RWPE2 (cell line): ENCODE results near the gene DSCAM.

Experiments
- ATAC-seq: fragments of 200-7000 bp; cut with Tn5 transposase; 3 replicates; pipeline ENCODE4 v1.9.1; 2021; ENCODE audit warnings: low read depth
- DNase-seq: peaks from one replicate; pipeline ENCODE4 v3.0.0-alpha.2; 2020; ENCODE audit warnings: low spot score
- H3K27ac ChIP-seq: fragments of 450-650 bp; 2 replicates; pipeline ENCODE4 v1.5.1; 2017; ENCODE audit warnings: mild to moderate bottlenecking; ENCODE audit not compliant: poor library complexity, severe bottlenecking
- H3K27me3 ChIP-seq: fragments of 250-450 bp; sonication (Bioruptor Pico); 2 replicates; pipeline ENCODE4 v1.5.1; 2021; ENCODE audit warnings: mild to moderate bottlenecking, moderate library complexity; ENCODE audit not compliant: insufficient read depth, poor library complexity, severe bottlenecking
- H3K36me3 ChIP-seq: fragments of 250-450 bp; sonication (Bioruptor Pico); 2 replicates; pipeline ENCODE4 v1.5.1; 2020; ENCODE audit warnings: low read depth, mild to moderate bottlenecking, moderate library complexity
- H3K4me1 ChIP-seq: fragments of 250-450 bp; sonication (Bioruptor Pico); 2 replicates; pipeline ENCODE4 v1.5.1; 2021; ENCODE audit warnings: mild to moderate bottlenecking, moderate library complexity; ENCODE audit not compliant: insufficient read depth, poor library complexity, severe bottlenecking
- H3K4me3 ChIP-seq: fragments of 250-450 bp; sonication (Bioruptor Pico); 2 replicates; pipeline ENCODE4 v1.5.1; 2021; ENCODE audit warnings: mild to moderate bottlenecking, moderate library complexity; ENCODE audit not compliant: severe bottlenecking
- H3K9me3 ChIP-seq: fragments of 250-450 bp; sonication (Bioruptor Pico); 2 replicates; pipeline ENCODE4 v1.5.1; 2021; ENCODE audit warnings: mild to moderate bottlenecking, moderate library complexity; ENCODE audit not compliant: severe bottlenecking
- TF ChIP-seq, protein P1 (sequence below): fragments of 450-650 bp; IDR thresholded peaks from one replicate; pipeline ENCODE4 v1.5.1; 2017; ENCODE audit warnings: mild to moderate bottlenecking, moderate library complexity; ENCODE audit not compliant: poor library complexity, severe bottlenecking

Gene DSCAM

GRCh38 chr21:40151611-40152010, 695.3 kb downstream of the DSCAM start:
- no peak for ATAC-seq
- no peak for DNase-seq
- Histone ChIP-seq H3K4me1 (no peaks in the 10 kb centered on the region), H3K27me3 (no peaks in the 10 kb centered on the region), H3K27ac (no peak overlapping the region), H3K9me3 (no peaks in the 10 kb centered on the region), H3K36me3 (no peaks in the 10 kb centered on the region), H3K4me3 (no peak overlapping the region)
- TF ChIP-seq, protein P1, sequence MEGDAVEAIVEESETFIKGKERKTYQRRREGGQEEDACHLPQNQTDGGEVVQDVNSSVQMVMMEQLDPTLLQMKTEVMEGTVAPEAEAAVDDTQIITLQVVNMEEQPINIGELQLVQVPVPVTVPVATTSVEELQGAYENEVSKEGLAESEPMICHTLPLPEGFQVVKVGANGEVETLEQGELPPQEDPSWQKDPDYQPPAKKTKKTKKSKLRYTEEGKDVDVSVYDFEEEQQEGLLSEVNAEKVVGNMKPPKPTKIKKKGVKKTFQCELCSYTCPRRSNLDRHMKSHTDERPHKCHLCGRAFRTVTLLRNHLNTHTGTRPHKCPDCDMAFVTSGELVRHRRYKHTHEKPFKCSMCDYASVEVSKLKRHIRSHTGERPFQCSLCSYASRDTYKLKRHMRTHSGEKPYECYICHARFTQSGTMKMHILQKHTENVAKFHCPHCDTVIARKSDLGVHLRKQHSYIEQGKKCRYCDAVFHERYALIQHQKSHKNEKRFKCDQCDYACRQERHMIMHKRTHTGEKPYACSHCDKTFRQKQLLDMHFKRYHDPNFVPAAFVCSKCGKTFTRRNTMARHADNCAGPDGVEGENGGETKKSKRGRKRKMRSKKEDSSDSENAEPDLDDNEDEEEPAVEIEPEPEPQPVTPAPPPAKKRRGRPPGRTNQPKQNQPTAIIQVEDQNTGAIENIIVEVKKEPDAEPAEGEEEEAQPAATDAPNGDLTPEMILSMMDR = no peak

- peak; percentile 29; the same call in 1 of the 3 replicates for ATAC-seq
- no peak overlapping the region for H3K27ac ChIP-seq
- TF ChIP-seq, protein P1 = no peak
- no peak overlapping the region for H3K4me3 ChIP-seq
- H3K27me3 ChIP-seq = no peaks in the 10 kb centered on the region
- H3K9me3 ChIP-seq = no peaks in the 10 kb centered on the region
- no peaks in the 10 kb centered on the region for H3K4me1 ChIP-seq
- DNase-seq = no peak
- no peaks in the 10 kb centered on the region for H3K36me3 ChIP-seq
Observed at GRCh38 chr21:40146216-40146837, 700.6 kb downstream of the DSCAM start.

DNA sequence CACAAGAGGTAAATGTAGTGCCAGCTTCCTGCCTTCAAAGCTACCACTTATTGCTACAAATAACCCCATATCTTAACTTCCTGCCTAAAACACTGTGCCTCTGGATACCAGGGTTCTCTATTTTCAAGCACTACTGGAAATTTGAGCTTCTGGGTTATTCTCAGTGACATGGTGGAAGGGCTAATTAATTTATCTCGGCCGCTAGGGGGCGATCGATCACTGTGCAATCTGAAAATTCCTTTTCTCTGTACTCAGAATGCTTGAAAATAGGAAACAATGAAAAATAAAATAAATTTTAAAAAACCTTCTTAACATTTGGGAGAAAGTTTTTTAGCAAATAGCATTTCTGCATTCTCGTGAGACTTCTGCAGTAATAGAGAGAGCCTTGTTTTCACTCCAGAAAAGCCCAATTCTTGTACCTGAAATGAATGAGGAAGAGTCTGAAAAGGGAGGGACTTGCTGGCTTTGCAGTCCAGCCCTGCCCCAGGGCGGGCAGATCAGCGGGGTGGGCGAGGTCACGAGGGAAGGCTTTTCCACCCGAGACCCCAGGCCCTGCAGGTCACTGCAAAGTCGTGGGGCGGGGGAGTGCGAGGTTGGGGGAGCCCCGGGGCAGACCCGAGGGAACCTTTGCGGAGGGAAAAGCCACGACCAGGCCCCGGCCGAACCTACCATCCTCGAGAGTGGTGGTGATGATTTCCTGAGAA, 703.0 kb downstream of the DSCAM start:
- H3K36me3 ChIP-seq = no peaks in the 10 kb centered on the region
- no peaks in the 10 kb centered on the region for H3K27me3 ChIP-seq
- no peaks in the 10 kb centered on the region for H3K9me3 ChIP-seq
- ATAC-seq (peak; percentile 56; the same call in 1 of the 3 replicates), DNase-seq (no peak)
- H3K4me1 ChIP-seq = no peaks in the 10 kb centered on the region
- H3K4me3 ChIP-seq = no peak overlapping the region
- no peak overlapping the region for H3K27ac ChIP-seq
- TF ChIP-seq, protein P1 = peak; percentile 86

DNA sequence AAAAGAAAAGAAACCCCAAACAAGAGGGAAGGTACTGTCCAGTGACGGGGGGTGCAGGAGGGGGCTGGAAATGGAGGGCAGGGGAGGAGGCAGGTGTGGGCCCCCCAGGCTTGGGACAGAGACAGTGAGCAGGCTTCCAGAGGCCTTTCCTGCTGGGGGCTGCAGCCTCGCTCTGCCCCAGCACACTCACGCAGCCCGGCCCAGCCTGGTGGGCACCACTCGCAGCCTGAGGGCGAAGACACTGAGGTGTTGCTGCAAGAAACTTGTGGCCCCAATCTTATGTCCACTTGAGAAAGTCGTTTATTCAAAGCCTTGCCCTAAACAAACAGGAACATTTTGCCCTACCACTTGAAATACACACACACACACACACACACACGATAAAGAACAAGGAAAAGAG, 705.3 kb downstream of the DSCAM start:
- TF ChIP-seq, protein P1 = no peak
- Histone ChIP-seq H3K36me3 (no peaks in the 10 kb centered on the region), H3K9me3 (no peaks in the 10 kb centered on the region), H3K4me3 (no peak overlapping the region), H3K27me3 (no peaks in the 10 kb centered on the region), H3K4me1 (no peaks in the 10 kb centered on the region), H3K27ac (no peak overlapping the region)
- no peak for ATAC-seq
- DNase-seq = no peak

GRCh38 chr21:40140675-40141074, 706.3 kb downstream of the DSCAM start:
- H3K27me3 ChIP-seq = no peaks in the 10 kb centered on the region
- no peaks in the 10 kb centered on the region for H3K36me3 ChIP-seq
- DNase-seq = no peak
- no peak overlapping the region for H3K27ac ChIP-seq
- ATAC-seq = no peak
- no peaks in the 10 kb centered on the region for H3K4me1 ChIP-seq
- TF ChIP-seq, protein P1 = no peak
- no peaks in the 10 kb centered on the region for H3K9me3 ChIP-seq
- H3K4me3 ChIP-seq = no peak overlapping the region
